Motor neuron (in vitro differentiated cells): ENCODE data around the gene VTN. TPM values are rescaled to one million over a fixed set of nuclear protein-coding genes. Genes with fewer than 3 reads are reported as not detected.

Experiments
- ATAC-seq, 8 experiments: fragments of 200-7000 bp; cut with Tn5 transposase; replicated peaks in 6 of 8; 2 replicates each; pipeline ENCODE4 v1.8.0; 2021; ENCODE audit warnings: mild to moderate bottlenecking in 8 of 8, moderate library complexity in 8 of 8
- H3K27ac ChIP-seq, 2 donors: fragments of 250-450 bp; sonication (Bioruptor Pico); 2 replicates each; pipeline ENCODE4 v1.9.0; 2021; ENCODE audit warnings: antibody characterized with exemption in 2 of 2, mild to moderate bottlenecking in 2 of 2, moderate library complexity in 1 of 2
- H3K4me1 ChIP-seq, 2 donors: fragments of 250-450 bp; sonication (Bioruptor Pico); replicated peaks in 1 of 2; 2 replicates each; pipeline ENCODE4 v1.6.1; 2021; ENCODE audit warnings: antibody characterized with exemption in 2 of 2, mild to moderate bottlenecking in 2 of 2, moderate library complexity in 1 of 2
- H3K4me3 ChIP-seq, 5 donors: fragments of 250-450 bp; sonication (Bioruptor Pico); 2 replicates each; pipeline ENCODE4 v1.9.0; 2021; ENCODE audit warnings: antibody characterized with exemption in 5 of 5, mild to moderate bottlenecking in 5 of 5, moderate library complexity in 4 of 5
- WGBS, 10 experiments: fragments of 450-650 bp; shearing (Covaris generic); methylation state at CpG; one replicate each; pipeline ENCODE4 v1.0.0; 2022; 5-methylcytosine and 5-hydroxymethylcytosine counted together
- in situ Hi-C, 9 experiments: fragments of 400-800 bp; cut with MboI; loops; one replicate each; pipeline ENCODE4 v1.15.0; 2021; ENCODE audit warnings: low sequenced_read_pairs in 9 of 9, low pct_unique_long_range_greater_than_20kb in 2 of 9; ENCODE audit not compliant: unreplicated experiment in 9 of 9
- total RNA-seq, 8 experiments: library from RNA; unstranded; fragments of 300-600 nt; gene quantifications; 2 replicates each; pipeline versions ENCODE4 v1.2.3 to v1.2.4, GENCODE V29; 2022

The VTN gene
- total RNA-seq, 8 experiments from 2014 or later = 0.40 to 12.0 (median 0.74) TPM

- H3K27ac ChIP-seq = peak overlapping the region; percentile 66 to 78
- in situ Hi-C loops = no loop called here
- ATAC-seq = peak; percentile 4 to 34 (median 19)
- WGBS, 10 experiments = 0 to 60% (median 7%) methylated on average over 1 to 20 of the region's 40 CpGs; no CpG with 5 or more reads in 3 of the 10 experiments
- peaks cover 11 to 21% of the 10 kb centered on the region in 2 donors for H3K4me1 ChIP-seq
- H3K4me3 ChIP-seq = peak overlapping the region; percentile 52 to 73 (median 55)
These were observed 51.9 kb downstream of the VTN start for GRCh38 chr17:28317966-28318758.

Other genes with a start within 250 kb of the VTN start
- 10 to 100 TPM; 17.5 to 93.4 (median 28.5) TPM for gene TMEM97, start 51.1 kb downstream of the VTN start, total RNA-seq
- 100 to 1,000 TPM in 3 of 8 experiments, 10 to 100 TPM in 5; 30.7 to 106 (median 64.0) TPM for gene IFT20, start 34.8 kb downstream of the VTN start, total RNA-seq
- gene TNFAIP1, start 34.5 kb downstream of the VTN start, total RNA-seq = 10 to 100 TPM; 20.8 to 69.2 (median 24.8) TPM
- gene POLDIP2, start 12.8 kb downstream of the VTN start, total RNA-seq = 10 to 100 TPM; 34.5 to 97.9 (median 63.9) TPM
- under 1 TPM in 2 of 8 experiments, not detected in 6; 0.52 to 0.66 TPM for gene SEBOX, start 5.1 kb downstream of the VTN start, total RNA-seq
- 10 to 100 TPM in 5 of 8 experiments, 1 to 10 TPM in 3; 2.0 to 21.7 (median 10.1) TPM for gene SARM1, start 1.4 kb upstream of the VTN start, total RNA-seq
- gene SLC46A1, start 35.9 kb upstream of the VTN start, total RNA-seq = 10 to 100 TPM in 5 of 8 experiments, 1 to 10 TPM in 3; 6.5 to 19.3 (median 11.0) TPM
- gene SLC13A2, start 103.3 kb upstream of the VTN start, total RNA-seq = under 1 TPM in 4 of 8 experiments, not detected in 4; 0.09 to 1.00 (median 0.40) TPM
- under 1 TPM in 5 of 8 experiments, not detected in 3; 0.08 to 0.73 (median 0.66) TPM for gene FOXN1, start 136.0 kb upstream of the VTN start, total RNA-seq
- 10 to 100 TPM; 12.6 to 77.8 (median 39.2) TPM for gene UNC119, start 182.3 kb upstream of the VTN start, total RNA-seq
- gene PIGS, start 201.2 kb upstream of the VTN start, total RNA-seq = 10 to 100 TPM; 39.0 to 56.7 (median 49.2) TPM
- gene ALDOC, start 206.6 kb upstream of the VTN start, total RNA-seq = 100 to 1,000 TPM in 1 of 8 experiments, 10 to 100 TPM in 7; 15.3 to 104 (median 33.1) TPM
- gene SPAG5, start 228.7 kb upstream of the VTN start, total RNA-seq = 10 to 100 TPM in 4 of 8 experiments, 1 to 10 TPM in 4; 2.3 to 65.8 (median 9.8) TPM
- 10 to 100 TPM in 6 of 8 experiments, 1 to 10 TPM in 2; 4.0 to 34.1 (median 15.6) TPM for gene RSKR, start 243.9 kb upstream of the VTN start, total RNA-seq